Activated naive CD4-positive, alpha-beta T cell (primary cell): ENCODE measurements around the gene TMEM123.
"Not testable (repeated sequence)": the region's sequence is repeated elsewhere in the genome, so short reads cannot be mapped to it uniquely, and the experiment has no call there.

Experiments
- DNase-seq, 4 experiments: peaks; one replicate each; lab custom pipeline; 2025; lab: John Stamatoyannopoulos, UW

TMEM123 gene

GRCh38 chr11:102448869-102449224 lies 3.7 kb downstream of the TMEM123 start:
- DNase-seq = no peak

GRCh38 chr11:102447941-102448868 lies 4.4 kb downstream of the TMEM123 start:
- no peak for DNase-seq

- no peak for DNase-seq
Observed at GRCh38 chr11:102447193-102447592, 5.4 kb downstream of the TMEM123 start.

GRCh38 chr11:102446606-102447005 lies 6.0 kb downstream of the TMEM123 start:
- no peak for DNase-seq

- not testable (repeated sequence) for DNase-seq
Observed at GRCh38 chr11:102444693-102445092, 7.9 kb downstream of the TMEM123 start.

GRCh38 chr11:102444142-102444541 lies 8.4 kb downstream of the TMEM123 start:
- not testable (repeated sequence) for DNase-seq

GRCh38 chr11:102439063-102439363 lies 13.6 kb downstream of the TMEM123 start:
- not testable (repeated sequence) for DNase-seq

- peak in 2 of 4 experiments; percentile 13 to 19 for DNase-seq
Observed at GRCh38 chr11:102438311-102439062, 14.1 kb downstream of the TMEM123 start.

- DNase-seq = no peak
Observed at GRCh38 chr11:102437727-102438126, 14.8 kb downstream of the TMEM123 start.

- no peak for DNase-seq
Observed at GRCh38 chr11:102436976-102437375, 15.6 kb downstream of the TMEM123 start.

- no peak for DNase-seq
Observed at GRCh38 chr11:102436561-102436960, 16.0 kb downstream of the TMEM123 start.

GRCh38 chr11:102435688-102436087 lies 16.9 kb downstream of the TMEM123 start:
- DNase-seq = no peak

GRCh38 chr11:102433571-102433970 lies 19.0 kb downstream of the TMEM123 start:
- not testable (repeated sequence) for DNase-seq

- DNase-seq = not testable (repeated sequence)
Observed at GRCh38 chr11:102432560-102432959, 20.0 kb downstream of the TMEM123 start.

GRCh38 chr11:102431404-102431803 lies 21.2 kb downstream of the TMEM123 start:
- DNase-seq = no peak

- DNase-seq = no peak
Observed at GRCh38 chr11:102430158-102430836, 22.3 kb downstream of the TMEM123 start.

GRCh38 chr11:102429691-102430090 lies 22.9 kb downstream of the TMEM123 start:
- DNase-seq = no peak

- DNase-seq = no peak
Observed at GRCh38 chr11:102429226-102429625, 23.3 kb downstream of the TMEM123 start.

GRCh38 chr11:102428696-102429095 lies 23.9 kb downstream of the TMEM123 start:
- DNase-seq = no peak

GRCh38 chr11:102427068-102427467 lies 25.5 kb downstream of the TMEM123 start:
- no peak for DNase-seq

- DNase-seq = no peak
Observed at GRCh38 chr11:102426570-102426969, 26.0 kb downstream of the TMEM123 start.

- no peak for DNase-seq
Observed at GRCh38 chr11:102426000-102426399, 26.6 kb downstream of the TMEM123 start.

GRCh38 chr11:102423936-102424335 lies 28.6 kb downstream of the TMEM123 start:
- no peak for DNase-seq
